RPMI8226 (cell line): ENCODE results near the gene TRPM8.
A peak's percentile ranks its signal among the peaks of the same experiment; 100 is the strongest.
"Not testable (repeated sequence)": the region's sequence is repeated elsewhere in the genome, so short reads cannot be mapped to it uniquely, and the experiment has no call there.

Experiments used
- DNase-seq: peaks from one replicate; pipeline ENCODE4 v3.0.0-alpha.2; 2015

The TRPM8 gene

GRCh38 chr2:233917116-233917515 is at the start of gene TRPM8:
TRPM8 (plus strand) TSS chr2:233917373; CDS start chr2:233926538, 9,165 bp downstream.
- no peak for DNase-seq

GRCh38 chr2:233867993-233868532 is 49.1 kb upstream of the TRPM8 start, which contains the start of gene MSL3B:
MSL3B (minus strand) TSS chr2:233868386.
- peak; percentile 61 for DNase-seq

- no peak for DNase-seq
These were observed 45.7 kb upstream of the TRPM8 start for GRCh38 chr2:233871432-233871831.

- peak; percentile 32 for DNase-seq
These were observed 45.0 kb upstream of the TRPM8 start for GRCh38 chr2:233872125-233872524.

GRCh38 chr2:233882353-233882752 is 34.8 kb upstream of the TRPM8 start:
- no peak for DNase-seq

GRCh38 chr2:233892793-233893192 is 24.4 kb upstream of the TRPM8 start:
- DNase-seq: no peak

GRCh38 chr2:233896253-233896652 is 20.9 kb upstream of the TRPM8 start:
- DNase-seq: not testable (repeated sequence)

GRCh38 chr2:233901367-233901766 is 15.8 kb upstream of the TRPM8 start:
- DNase-seq: no peak

GRCh38 chr2:233901884-233902283 is 15.3 kb upstream of the TRPM8 start:
- no peak for DNase-seq

GRCh38 chr2:233905945-233906344 is 11.2 kb upstream of the TRPM8 start:
- no peak for DNase-seq

- no peak for DNase-seq
These were observed 9.5 kb upstream of the TRPM8 start for GRCh38 chr2:233907627-233908026.

- DNase-seq: peak; percentile 31
These were observed 4.3 kb upstream of the TRPM8 start for GRCh38 chr2:233912691-233913423.

- peak; percentile 15 for DNase-seq
These were observed 2.0 kb upstream of the TRPM8 start for GRCh38 chr2:233915128-233915527.

- DNase-seq: no peak
These were observed 2.1 kb downstream of the TRPM8 start for GRCh38 chr2:233919319-233919718.

GRCh38 chr2:233919938-233920337 is 2.8 kb downstream of the TRPM8 start:
- no peak for DNase-seq

GRCh38 chr2:233922471-233922870 is 5.3 kb downstream of the TRPM8 start:
- DNase-seq: no peak

GRCh38 chr2:233925402-233925801 is 8.2 kb downstream of the TRPM8 start:
- DNase-seq: no peak

- no peak for DNase-seq
These were observed 9.6 kb downstream of the TRPM8 start for GRCh38 chr2:233926806-233927205.

- DNase-seq: peak; percentile 17
These were observed 11.6 kb downstream of the TRPM8 start for GRCh38 chr2:233928594-233929351.

GRCh38 chr2:233929352-233930022 is 12.3 kb downstream of the TRPM8 start:
- peak; percentile 5 for DNase-seq

- no peak for DNase-seq
These were observed 17.4 kb downstream of the TRPM8 start for GRCh38 chr2:233934524-233934923.

- no peak for DNase-seq
These were observed 18.3 kb downstream of the TRPM8 start for GRCh38 chr2:233935426-233935825.

- DNase-seq: no peak
These were observed 18.9 kb downstream of the TRPM8 start for GRCh38 chr2:233936089-233936488.
